Testis (tissue), 2 donors: ENCODE measurements around the gene PEX14.

Experiments
- CTCF ChIP-seq, 3 experiments: fragments of 450-650 bp in 2 of 3; fragments of 200-600 bp in 1 of 3; sonication (generic) in 1 of 3; IDR thresholded peaks; one replicate each; pipeline ENCODE4 v1.5.1; 2016 to 2019; ENCODE audit warnings: antibody characterized with exemption in 3 of 3, mild to moderate bottlenecking in 2 of 3, moderate library complexity in 1 of 3
- POLR2A ChIP-seq: fragments of 450-650 bp; IDR thresholded peaks from one replicate; pipeline ENCODE4 v1.6.1; 2017; ENCODE audit warnings: antibody characterized with exemption, mild to moderate bottlenecking, moderate library complexity

GRCh38 chr1:10534519-10534918 lies 59.8 kb downstream of the PEX14 start:
- no peak for TF ChIP-seq CTCF (IDR thresholded peaks at IDR 0.05)
- no peak for TF ChIP-seq POLR2A
